Measurements from ENCODE around the gene SFT2D2.

SFT2D2 gene

DNA sequence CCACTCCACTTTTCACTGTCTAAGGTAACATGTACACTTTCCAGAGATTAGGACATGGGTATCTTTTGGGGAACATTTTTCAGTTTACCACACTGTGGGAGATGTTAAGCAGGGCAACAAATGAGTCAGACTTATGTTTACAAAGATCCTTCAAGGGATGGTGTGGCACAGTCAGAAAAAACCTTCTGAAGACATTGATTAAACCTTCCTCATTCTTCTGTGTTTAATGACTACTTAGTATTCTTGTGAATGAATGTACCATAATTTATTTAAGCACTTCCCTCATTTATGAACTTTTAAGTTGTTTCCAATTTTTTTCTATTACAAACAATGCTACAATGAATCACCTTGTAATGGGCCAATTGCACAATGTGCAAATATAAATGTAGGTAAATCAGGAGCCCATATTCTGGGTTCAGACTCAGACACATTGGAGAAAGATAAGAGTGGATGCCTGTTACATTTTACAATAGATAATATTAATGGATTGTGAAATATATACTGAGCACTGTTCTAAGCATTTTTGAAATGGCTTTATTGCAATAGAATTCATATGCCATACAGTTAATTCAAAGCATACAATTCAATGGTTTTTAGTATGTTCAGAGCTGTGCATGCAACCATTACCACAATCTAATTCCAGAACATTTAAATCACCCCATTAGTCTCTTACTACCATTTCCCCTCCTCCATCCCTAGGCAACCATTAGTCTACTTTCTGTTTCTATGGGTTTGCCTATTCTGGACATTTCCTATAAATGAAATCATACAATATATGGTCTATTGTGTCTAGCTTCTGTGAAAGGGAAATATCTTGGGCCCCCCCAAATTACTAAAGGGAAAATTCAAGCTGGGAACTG lies 1.9 kb upstream of the SFT2D2 start:
- DNase-seq = no peak

DNA sequence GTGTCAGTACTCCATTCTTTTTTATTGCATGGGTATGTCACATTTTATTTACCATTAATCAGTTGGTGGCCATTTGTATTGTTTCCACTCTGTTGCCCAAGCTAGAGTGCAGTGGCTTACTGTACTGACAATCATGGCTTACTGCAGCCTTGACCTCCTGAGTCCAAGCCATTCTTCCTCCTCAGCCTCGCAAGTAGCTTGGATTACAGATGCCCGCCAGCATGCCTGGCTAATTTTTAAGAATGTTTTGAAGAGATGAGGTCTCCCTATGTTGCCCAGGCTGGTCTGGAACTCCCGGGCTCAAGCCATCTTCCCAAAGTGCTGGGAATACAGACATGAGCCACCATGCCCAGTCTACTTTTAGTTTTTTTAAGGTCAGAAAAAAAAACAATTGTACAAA lies 813 bp upstream of the SFT2D2 start:
- DNase-seq = no peak

DNA sequence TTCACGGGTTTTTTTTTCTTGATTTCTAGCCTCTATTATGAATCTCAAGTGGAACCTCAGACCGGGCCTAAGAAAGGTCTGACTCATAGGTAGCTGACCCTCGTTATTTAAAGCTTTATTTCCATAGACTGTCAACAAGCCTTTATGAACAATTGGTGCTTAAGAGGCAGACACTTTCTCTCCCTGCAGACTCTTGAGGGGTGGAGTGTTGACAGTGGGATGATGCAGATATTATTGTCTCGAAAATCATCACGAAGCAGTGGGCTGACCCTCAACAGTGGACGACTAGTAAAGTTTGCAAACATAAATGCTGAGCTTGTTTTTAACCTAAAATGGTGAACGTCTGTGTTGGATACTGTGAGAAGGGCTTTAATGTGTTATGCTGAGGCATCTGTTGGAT lies 1.8 kb downstream of the SFT2D2 start:
- DNase-seq = no peak

DNA sequence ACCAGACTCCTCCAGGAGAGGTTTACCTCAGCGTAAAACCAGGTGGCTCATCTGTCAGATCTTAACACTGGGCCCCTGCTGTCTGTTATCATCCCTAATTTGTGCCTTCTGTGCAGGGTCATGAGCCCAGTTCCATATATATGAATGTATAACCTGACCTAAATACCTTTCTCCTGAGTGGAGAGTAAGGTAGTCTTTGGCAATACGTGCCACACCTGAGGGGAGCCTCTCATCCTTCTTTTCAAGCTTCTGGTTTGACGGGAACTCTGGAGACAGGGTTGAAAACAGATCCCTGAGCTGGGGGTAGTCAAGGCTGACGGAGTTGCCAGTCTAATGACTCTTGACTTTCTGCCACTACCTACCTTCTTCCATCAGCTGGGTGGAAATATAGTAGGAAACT lies 4.1 kb downstream of the SFT2D2 start:
- no peak for DNase-seq

DNA sequence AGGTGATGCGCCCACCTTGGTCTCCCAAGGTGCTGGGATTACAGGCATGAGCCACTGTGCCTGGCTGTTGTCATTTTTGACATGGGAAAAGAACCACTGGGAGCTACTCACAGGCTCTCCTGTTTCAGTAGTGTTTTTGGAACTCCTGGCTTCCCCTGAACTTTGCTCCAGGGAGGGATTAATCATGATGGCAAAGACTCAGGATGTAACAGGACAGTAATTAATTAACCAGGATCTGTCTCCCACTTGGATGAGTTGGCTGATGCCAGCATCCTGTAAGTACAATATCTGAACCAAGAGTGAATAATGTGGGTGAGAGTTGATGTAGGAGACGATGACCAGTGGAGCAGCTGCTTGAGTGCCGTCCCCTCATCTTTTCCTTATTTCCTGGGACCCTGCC lies 4.9 kb downstream of the SFT2D2 start:
- no peak for DNase-seq

DNA sequence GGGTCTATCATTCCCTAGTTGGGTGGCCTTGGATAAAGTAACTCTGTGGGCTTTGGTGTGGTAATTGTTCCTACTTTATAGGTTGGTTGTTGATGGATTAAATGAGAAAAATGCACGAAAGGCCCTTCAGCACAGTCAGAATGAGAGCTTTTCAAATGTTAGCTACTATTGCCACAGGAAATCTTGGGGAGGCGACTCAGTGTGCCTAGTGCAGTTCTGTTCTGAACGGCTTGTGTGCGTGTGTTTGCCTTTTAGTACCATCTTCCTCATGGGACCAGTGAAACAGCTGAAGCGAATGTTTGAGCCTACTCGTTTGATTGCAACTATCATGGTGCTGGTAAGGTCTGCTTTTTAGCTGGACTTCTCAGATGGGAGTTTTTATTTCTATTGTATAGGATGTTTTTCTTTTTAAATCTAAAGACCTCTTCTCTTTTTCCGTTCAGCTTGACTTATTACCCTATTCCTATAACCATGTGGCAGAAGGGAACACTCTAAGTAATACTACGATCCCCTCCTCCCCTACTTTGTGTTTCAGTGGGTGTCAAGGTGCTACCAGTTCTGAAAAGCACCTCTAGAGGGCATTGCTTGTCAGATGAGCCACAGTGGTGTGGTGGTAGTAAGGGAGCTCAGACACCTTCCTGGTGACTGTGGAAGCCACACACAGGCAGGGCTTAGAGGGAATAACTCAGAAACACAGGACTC lies 9.2 kb downstream of the SFT2D2 start:
- no peak for DNase-seq

DNA sequence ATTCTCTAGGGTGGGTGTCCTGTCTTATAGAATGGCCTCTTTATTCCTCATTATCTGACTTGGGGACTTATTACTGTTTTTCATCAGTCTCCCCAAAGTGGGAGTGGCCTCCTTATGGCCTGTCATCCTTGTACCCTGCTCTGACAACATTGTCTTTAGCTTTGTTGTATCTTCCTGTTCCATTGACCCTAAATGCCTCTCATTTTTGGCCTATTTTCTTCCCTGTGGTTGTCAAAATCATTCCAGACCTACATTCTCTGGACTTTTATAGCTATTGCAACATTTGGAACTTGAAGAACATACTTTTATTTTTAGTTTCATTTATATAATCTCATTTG lies 9.7 kb downstream of the SFT2D2 start:
- no peak for DNase-seq

DNA sequence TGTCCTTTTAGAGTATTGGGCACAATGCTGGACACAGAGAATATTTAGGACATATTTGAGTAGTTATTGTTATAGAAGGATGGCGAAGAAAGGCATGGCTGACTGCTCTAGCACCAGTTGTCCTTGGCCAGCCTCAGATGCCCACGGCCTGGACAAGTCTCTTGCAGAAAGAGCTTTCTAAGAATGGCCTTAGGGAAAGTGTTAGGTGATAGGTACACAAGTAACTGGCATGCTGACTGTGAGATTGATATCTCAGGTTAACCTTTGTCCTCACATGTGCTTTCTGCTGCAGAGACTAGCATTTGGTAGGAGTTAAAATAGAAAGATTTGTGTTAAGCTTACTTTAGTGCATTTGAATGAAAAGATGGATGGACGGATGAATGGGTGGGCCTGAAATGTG lies 10.1 kb downstream of the SFT2D2 start:
- no peak for DNase-seq

DNA sequence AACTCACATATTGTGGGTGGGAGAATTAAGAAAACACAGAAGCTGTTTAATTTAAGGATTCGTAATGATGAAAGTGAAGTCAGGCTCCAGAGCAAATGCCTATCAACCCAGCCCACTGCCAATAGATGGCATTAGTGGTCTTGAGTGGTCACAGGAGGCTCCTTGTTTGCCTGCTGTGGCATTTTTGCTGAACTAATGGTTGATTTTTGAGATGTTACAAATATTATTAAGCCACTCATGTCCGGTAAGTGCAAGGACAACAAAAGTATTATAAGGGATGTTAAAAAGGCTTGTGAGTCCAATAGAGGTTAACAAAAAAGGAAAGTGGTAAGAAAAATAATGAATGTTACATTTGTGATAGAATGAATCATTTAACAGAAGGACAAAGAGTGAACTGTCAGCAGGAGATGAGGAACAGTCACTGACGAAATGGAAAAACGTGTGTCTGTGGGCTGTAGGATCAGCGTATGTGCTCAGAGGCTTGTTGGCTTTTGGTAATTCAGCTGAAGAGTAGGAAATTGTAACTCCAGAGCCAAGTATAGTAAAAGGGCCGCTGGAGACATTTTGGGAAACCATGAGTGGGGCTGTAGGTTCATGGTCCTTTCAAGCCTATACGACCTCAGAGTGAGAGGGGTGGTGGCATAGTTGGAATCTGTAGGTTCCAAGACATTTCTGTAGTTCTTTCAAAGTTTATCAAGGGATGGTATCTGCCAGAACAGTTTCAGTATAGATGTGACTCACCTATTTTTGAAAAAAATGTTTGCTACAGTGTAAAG lies 11.2 kb downstream of the SFT2D2 start:
- DNase-seq = no peak

DNA sequence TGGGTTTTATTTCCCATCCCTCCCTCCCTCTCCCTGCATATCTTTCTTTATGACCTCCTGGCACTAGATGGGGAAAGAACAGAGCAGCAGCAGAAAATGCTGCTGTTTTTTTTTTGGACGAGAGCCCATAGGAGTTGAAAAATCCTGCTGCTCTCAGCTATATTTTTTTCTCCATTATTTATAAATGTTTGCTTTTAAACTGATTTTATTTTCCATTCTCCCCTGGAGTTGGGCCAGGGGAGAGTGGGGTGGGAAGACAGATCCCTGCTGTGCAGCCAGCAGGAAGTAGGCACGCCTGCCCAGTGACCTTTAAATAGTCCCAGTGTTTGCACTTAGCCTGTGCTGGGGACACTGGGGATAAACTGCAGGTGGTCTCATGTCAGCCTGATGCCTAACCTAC lies 17.4 kb downstream of the SFT2D2 start:
- no peak for DNase-seq

DNA sequence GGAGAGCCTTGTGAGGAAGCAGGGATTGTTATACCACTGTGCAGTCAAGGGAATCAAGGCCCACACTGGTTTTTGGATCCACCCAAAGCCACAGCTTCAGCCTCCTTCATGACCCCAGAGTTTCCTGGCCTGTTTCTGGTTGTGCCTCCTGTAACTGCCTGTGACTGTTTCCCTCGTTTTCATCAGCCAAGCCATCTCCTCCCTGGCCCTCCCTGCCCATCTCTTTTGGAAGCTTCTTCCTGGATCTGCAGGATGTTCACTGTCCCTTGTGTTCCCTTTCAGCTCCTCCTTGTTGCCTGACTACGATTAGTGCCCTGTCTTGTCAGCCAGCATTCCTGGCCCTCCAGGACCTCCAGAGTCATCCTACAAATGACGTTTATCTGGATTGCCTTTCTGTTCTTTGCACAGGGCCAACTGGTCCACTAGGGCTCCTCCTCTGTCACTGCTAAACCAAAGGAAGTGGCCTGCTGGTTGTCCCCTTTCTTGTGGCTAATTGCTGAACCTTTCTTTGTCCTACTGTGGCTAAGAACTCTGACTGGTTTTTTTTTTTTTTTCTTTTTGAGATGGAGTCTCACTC lies 17.9 kb downstream of the SFT2D2 start:
- no peak for DNase-seq

DNA sequence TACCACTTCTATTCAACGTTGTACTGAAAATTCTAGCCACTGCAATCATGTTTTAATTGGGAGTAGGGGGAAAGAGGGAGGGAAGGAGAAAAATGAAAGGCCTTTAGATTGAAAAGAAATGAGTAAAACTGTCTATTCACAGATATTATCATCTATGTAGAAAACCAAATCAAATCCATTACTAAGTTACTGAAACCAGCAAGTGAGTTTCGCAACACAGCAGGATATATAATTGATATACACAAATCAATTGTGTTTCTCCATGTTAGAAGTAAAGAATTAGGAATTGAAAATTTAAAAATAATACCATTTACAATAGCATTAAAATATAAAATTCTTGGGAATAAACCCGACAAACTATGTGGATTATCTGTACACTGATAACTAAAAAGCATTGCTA lies 19.2 kb downstream of the SFT2D2 start:
- DNase-seq = no peak

DNA sequence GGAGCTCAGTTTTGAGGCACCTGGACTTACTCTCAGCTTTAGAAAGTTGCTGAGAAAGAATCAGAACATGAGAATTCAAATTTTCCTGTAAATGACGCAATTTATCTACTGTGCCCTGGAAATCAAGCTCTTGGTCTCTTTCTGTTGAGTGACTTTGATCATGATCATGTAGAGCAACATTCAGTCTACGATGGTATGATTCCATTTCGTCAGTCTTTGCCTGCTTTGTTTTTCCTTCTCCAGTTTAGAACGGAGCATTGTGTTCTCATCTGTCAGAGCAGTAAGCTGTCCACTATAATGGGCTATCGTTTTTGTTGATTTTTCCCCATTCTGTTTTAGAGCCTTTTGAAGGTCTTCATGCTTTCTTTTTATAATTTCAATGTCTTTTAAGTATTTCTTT lies 20.7 kb downstream of the SFT2D2 start:
- no peak for DNase-seq

DNA sequence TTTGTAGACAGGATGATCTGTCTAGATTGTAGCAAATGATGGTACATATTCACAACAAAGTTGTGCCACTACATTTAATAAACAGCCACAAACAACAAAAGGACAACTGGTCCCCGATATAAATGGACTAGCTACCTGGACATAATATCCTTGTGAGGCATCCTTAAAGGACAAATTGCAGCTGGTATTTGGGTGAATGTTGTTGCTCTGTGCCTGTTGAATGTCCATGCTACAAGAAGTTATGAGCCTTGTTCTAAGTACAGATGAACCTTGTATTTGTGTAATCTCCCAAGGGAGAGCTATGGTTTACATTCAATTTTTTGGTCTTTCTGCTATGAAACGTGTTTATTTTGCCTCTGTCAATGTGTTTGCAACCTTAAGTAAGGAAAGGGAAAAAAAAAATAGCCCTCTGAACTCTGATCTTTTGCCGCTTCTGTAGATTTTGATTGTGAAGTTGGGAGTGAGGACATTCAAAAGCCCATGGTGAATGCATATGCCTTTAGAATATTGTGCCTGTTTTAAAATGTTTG lies 26.5 kb downstream of the SFT2D2 start:
- no peak for DNase-seq

DNA sequence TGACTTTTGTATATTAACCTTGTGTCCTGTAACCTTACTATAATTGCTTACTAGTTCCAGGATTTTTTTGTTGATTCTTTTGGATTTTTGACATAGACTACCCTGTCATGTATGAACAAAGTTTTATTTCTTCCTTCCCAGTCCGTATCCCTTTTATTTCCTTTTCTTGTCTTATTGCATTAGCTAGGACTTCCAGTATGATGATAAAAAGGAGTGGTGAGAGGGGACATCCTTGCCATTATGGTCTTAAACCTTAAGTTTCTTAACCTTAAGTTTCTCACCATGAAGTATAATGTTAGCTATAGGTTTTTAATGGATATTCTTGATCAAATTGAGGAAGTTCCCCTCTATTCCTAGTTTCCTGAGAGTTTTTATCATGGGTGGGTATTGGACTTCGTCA lies 30.4 kb downstream of the SFT2D2 start:
- DNase-seq = no peak

DNA sequence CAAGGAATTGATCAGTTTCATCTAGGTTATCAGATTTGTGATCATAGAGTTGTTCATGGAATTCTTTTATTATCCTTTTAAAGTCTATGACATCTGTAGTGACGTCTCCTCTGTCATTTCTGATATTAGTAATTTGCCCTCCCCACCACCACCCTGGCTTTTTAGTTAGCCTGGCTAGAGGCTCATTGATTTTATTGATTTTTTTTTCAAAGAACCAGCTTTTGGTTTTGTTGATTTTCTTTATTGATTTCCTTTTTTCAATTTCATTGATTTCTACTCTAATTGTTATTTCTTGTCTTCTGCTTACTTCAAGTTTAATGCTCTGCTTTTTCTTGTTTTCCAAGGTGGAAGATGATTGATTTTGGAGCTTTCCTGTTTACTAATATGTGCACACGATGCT lies 31.6 kb downstream of the SFT2D2 start:
- no peak for DNase-seq

DNA sequence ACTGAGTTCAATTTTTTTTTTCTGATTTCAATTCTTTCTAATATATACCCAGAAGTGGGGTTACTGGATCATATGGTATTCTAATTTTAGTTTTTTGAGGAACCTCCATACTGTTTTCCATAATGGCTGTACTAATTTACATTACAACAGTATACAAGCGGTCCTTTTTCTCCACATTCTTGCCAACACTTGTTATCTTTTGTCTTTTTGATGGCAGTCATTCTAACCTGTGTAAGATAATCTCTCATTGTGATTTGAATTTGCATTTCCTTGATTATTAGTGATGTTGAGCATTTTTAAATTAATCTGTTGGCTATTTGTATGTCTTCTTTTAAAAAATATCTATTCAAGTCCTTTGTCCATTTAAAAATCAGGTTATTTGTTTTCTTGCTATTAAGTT lies 33.8 kb downstream of the SFT2D2 start:
- no peak for DNase-seq

DNA sequence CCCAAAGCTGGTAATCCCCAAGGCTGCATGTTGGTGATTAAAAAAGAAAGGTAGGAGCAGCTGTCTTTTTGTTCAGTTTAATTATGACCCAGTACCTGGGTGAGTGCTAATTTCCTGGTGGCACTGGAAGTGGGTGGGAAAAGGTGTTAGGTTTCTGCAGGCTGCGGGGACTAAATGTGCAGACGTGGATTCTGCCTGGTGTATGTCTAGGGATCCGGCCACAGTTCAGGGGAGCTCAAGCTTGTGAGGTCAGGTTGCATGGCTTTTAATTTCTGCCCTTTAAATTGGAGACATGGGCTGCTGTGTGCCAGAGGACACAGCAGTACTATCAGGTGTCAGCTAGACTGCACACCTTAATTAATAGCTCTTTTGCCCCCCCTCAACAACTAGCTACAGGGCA lies 34.6 kb downstream of the SFT2D2 start:
- DNase-seq = no peak

DNA sequence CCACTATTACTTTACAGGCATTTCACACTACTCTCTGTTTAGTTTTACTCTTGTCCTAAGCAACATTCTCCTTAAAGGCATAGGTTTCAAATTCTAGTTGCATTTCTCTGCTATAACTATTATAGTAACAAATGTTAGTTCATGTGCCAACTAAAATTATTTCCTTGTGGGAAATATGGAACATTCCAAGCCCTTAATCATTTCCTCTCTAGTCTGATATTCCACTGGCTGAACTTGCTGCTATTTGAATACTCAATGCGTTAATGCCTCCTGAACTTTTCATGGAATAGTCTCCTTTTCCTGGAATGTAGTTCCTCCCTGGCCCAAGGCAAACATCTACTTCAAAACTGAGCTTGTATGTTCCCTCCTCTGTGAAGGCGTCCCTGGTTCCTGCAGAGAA lies 35.6 kb downstream of the SFT2D2 start:
- DNase-seq = no peak

DNA sequence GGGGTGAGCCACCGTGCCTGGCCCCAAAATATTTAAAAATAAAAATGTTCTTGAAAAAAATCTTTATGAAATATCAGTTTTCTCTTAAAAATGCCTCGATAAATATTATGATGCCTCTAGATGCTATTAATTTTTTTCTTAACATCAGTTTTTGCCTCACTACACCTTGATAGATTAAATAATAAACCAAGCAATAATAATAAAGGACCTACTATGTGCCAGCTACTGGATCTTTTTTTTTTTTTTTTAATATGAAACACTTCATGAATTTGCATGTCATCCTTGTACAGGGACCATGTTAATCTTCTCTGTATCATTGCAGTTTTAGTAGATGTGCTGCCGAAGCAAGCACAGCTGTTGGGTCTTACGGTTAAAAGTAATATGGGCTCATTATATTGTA lies 37.3 kb downstream of the SFT2D2 start:
- DNase-seq = no peak

DNA sequence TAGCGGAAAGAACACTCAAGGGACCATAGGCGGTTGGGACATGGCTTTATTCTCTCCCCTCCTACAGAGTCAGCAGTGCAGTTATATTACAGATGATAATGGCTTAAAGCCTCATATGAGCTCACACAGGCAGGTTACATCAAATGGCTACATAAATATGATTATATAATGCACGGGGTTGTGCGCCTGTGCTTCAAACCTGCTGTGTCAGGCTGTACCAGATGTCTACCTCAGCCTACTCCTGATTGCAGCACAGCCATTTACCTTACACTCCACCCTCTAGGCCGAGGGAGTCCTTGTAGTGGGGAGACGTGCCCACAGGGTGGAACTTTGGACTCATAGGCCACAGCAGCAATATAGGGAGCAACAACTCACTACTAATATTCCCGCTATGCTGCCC lies 38.5 kb downstream of the SFT2D2 start:
- no peak for DNase-seq

DNA sequence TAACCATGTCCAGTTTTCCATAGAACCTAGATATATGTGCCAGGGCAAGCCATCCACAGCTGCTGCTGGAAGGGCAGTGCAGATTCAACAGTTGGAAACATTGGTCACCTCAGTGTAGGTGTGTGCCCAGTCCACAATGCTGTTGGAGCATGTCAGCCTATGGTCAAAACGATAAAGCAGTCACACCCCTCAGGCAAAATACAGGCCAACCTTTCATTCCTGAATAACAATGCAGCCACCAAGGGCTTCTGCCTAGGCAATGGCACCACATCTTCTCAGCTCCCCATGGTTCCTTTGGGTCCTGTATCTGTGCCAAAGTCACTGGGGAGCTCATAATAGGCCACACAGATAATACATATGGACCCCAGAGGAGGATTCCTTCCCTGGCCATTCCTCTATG lies 39.8 kb downstream of the SFT2D2 start:
- DNase-seq = no peak

DNA sequence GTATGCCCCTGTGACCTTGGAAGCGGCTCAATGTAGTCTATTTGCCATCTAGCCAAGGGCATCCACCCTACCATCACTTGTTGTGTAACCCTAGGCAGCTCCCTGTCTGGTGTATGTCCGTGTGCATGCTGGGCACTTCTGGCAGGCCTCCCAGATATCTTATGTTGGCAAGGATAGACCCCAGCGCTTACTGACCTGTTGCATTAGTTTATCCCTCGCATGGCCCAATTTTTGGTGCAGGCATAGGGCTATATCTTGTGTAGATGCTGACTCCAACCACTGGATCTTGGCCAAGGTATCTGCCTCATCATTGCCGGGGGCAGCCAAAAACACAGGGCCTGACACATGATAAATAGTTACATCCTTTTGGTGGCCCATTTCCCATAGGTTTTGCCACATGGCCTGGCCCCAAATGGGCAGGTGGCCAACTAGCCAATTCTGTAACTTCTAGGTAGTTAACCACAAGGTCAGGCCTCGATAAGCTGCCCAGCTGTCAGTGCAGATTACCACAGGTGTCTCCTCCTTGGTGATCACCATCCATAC lies 40.9 kb downstream of the SFT2D2 start:
- DNase-seq = no peak
